A549 (cell line): ENCODE measurements around the gene NKAIN4.

Source experiments
- CEBPB ChIP-seq, 2 experiments: fragments of >200 bp in 1 of 2; sonication (Bioruptor Twin) in 1 of 2; formaldehyde crosslinking in 1 of 2; IDR thresholded peaks; 2 replicates each; pipeline ENCODE4 v1.6.1; 2012 to 2016
- CTCF ChIP-seq: fragments of >200 bp; sonication (Bioruptor Twin); formaldehyde crosslinking; IDR thresholded peaks from 3 replicates; pipeline ENCODE4 v1.5.1; 2016
- E2F6 ChIP-seq: IDR thresholded peaks from 2 replicates; pipeline ENCODE4 v1.6.1; 2012; ENCODE audit warnings: low read depth, borderline replicate concordance
- ELK1 ChIP-seq: fragments of 150-350 bp; IDR thresholded peaks from 2 replicates; pipeline ENCODE4 v1.6.1; 2014; ENCODE audit warnings: low read depth, mild to moderate bottlenecking, low read length
- FOSB ChIP-seq: fragments of 250-450 bp; sonication (Bioruptor Pico); IDR thresholded peaks from 2 replicates; pipeline ENCODE4 v1.5.0; 2020; ENCODE audit warnings: mild to moderate bottlenecking, moderate library complexity
- MYC ChIP-seq: IDR thresholded peaks from 2 replicates; pipeline ENCODE4 v1.6.1; 2012; ENCODE audit warnings: mild to moderate bottlenecking, inconsistent platforms, low read length, improper control_type of control experiment, borderline replicate concordance
- NR3C1 ChIP-seq: fragments of >200 bp; sonication (Bioruptor Twin); formaldehyde crosslinking; IDR thresholded peaks from 3 replicates; pipeline ENCODE4 v1.6.1; 2017
- POLR2A ChIP-seq: IDR thresholded peaks from 2 replicates; pipeline ENCODE4 v1.6.1; 2012; ENCODE audit warnings: mild to moderate bottlenecking, low read length
- RAD21 ChIP-seq, 2 experiments: fragments of >200 bp in 1 of 2; sonication (Bioruptor Twin) in 1 of 2; formaldehyde crosslinking in 1 of 2; IDR thresholded peaks in 1 of 2; conservative IDR thresholded peaks in 1 of 2; 2 replicates in 1 of 2; 3 replicates in 1 of 2; pipeline ENCODE4 v1.6.1; 2012 to 2018; ENCODE audit warnings: inconsistent platforms in 1 of 2
- TP53 ChIP-seq: fragments of 250-450 bp; sonication (Bioruptor Pico); IDR thresholded peaks from 2 replicates; pipeline ENCODE4 v1.5.0; 2021; ENCODE audit warnings: mild to moderate bottlenecking, moderate library complexity

- no peak for TF ChIP-seq NR3C1
- no peak for TF ChIP-seq TP53 (CRISPR knock-in tag)
- no peak for TF ChIP-seq CTCF
- TF ChIP-seq RAD21 (conservative IDR thresholded peaks at IDR 0.05 in 1 of 2, IDR thresholded peaks at IDR 0.05 in 1 of 2) = no peak
- no peak for TF ChIP-seq CEBPB (IDR thresholded peaks at IDR 0.05)
- no peak for TF ChIP-seq POLR2A
- TF ChIP-seq E2F6 = no peak
- no peak for TF ChIP-seq FOSB (CRISPR knock-in tag)
- no peak for TF ChIP-seq ELK1
- no peak for TF ChIP-seq MYC
These were observed 41.9 kb downstream of the NKAIN4 start for GRCh38 chr20:63212393-63212730.
